HL-60/S4 treated with phorbol 12-myristate 13-acetate at 8.2 ng/mL for 4 days and 3 days (cell line): Measurements from ENCODE around the gene FGFRL1.

ENCODE experiments used
- in situ Hi-C: fragments of 300-500 bp; cut with MboI; formaldehyde crosslinking; loops from 2 replicates; pipeline ENCODE4 v1.15.0; 2022; ENCODE audit warnings: low sequenced_read_pairs

FGFRL1 gene

DNA sequence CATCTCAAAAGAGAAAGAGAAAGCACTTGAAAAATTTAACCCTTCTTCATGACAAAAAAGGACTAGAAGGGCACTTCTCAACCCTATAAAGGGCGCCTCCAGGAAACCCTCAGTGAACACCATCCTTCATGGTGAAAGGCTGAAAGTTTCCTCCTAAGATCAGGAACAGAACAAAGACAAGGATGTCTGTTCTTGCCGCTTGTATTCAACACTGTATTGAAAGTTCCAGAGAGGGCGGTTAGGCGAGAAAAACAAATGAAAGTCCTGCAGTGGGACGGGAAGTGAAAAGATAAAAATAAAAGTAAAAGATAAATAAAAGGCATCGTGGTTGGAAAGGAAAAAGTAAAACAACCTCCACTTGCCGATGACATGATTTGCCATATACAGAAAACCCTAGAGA lies 51.0 kb downstream of the FGFRL1 start:
- in situ Hi-C loops = no loop called here

DNA sequence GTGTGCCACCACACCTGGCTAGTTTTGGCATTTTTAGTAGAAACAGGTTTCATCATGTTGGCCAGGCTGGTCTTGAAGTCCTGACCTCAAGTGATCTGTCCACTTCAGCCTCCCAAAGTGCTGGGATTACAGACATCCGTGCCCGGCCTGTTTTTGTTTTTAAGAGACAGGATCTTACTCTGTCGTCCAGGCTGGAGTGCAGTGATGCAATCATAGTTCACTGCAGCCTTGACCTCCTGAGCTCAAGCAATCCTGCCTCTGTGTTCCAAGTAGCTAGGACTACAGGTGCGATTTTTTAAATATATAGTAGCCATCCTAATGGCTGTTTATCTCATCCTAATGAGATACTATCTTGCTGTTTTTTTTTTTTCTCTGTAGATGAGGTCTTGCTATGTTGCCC lies 54.3 kb downstream of the FGFRL1 start:
- in situ Hi-C loops = no loop called here

DNA sequence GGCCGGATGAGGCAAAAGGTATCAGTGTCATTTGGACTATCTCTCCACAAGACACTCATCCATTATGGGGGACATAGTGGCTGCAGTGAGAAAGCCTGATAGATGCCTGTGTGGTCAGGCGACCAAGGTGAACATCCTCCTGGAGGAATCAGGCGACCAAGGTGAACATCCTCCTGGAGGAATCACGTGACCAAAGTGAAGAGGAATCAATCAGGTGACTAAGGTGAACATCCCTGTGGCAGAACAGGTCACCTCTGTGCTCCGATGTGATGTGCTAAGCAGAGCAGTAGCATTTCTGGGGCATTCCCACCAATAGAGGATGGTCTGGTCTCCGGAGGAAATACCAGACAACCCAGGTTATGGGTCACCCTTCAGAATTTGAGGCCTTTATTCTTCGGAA lies 58.0 kb downstream of the FGFRL1 start:
- in situ Hi-C loops = no loop called here

DNA sequence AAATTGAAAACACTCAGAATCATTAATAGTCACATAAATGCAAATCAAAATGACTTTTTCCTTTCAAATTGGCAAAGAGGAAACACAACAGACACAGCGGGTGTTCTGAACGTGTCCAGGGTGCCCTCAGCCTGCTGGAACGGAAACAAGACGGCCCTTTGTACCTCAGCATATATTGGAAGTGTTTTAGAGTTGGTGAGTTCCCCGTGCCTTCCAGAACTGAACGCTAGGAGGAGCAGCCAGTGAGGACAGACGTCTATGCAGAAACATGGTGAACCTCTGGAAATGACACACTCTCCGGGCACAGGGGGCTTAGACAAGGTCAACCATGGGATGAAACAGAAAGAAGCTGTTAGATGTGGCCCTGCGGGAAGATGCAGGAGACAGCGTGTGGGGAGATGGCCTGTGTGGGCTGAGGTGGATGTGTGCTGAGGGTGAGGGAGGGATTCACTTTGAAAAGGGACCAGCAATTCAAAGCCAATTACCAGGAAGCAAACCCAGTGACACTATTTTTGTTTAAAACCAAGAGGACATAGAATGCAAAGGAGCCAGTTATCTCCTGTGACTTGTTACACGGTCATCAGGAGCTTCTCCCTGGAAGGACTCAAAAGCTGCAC lies 61.5 kb downstream of the FGFRL1 start:
- in situ Hi-C loops = no loop called here

DNA sequence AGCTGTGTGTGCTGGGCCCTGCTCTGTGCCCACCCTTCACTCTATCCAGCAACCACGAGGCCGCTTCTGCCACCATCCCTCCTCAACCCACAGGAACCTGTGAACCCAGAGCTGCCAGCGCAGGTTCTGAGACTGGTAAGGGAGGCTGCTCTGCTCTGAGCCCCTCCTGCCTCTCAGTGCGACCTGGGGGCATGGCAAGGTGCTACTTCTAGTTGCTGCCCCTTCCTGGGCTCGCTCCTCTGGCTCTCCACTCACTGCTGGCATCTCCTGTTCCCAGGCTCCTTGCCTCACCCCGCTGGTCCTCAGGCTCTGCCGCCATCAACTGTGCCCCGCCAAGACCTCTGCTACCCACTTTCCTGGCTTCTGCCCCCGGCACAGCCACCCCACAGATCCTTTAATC lies 62.7 kb downstream of the FGFRL1 start:
- in situ Hi-C loops = no loop called here

DNA sequence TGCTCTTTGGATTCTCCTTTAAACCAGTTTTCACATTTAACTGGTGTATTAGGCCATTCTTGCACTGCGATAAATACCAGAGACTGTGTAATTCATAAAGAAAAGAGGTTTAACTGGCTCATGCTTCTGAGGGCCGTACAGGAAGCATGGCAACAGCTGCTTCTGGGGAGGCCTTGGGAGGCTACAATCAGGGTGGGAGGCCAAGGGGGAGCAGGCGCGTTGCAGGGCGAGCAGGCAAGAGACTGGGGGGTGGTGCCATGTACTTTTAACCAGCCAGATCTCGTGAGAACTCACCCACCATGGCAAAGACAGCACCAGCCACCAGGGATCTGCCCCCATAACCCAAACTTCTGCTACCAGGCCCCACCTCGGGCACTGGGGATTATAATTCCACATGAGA lies 63.8 kb downstream of the FGFRL1 start:
- in situ Hi-C loops = no loop called here

DNA sequence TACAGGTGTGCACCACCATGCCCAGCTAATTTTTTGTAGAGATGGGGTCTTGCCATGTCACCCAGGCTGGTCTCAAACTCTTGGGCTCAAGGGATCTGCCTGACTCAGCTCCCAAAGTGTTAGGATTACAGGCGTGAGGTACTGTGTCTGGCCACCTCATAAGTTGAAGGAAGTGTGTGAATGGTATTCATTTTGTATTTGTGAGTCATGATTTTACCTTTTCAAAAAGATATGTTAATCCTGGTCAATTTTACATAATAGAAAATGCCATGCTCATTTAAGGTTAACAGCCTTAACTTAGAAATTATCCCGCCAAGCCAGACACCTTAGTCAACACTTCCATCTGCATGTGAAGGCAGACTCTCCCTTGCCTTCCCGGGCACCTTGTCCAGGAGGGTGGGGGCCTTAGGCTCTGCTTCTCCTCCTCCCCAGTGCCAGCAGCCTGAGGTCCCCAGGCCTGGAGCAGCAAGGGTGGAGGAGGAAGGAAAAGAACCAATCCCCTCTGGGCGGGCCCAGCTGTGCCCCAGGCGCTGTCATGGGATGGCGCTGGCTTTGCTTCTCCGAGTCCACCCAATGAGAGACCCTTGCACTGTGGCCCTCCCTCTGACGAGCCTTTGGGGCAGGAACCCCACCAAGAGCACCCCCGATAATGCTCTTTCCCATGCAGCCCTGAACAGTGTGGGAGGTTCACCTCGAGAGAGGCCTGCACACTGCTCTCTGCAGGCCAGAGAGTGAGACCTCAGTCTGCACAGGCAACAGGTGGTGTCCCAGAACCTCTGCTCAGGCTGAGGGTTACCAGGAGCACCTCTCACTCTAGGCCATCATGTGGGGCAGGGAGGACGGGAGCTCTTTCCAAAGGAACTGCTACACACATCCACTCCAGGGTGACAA lies 64.6 kb downstream of the FGFRL1 start:
- in situ Hi-C loops = no loop called here
